T1000 (cell line): ENCODE measurements around the gene RNU2-63P.
"Not testable (repeated sequence)": the region's sequence is repeated elsewhere in the genome, so short reads cannot be mapped to it uniquely, and the experiment has no call there.

Source experiments
- DNase-seq: peaks from one replicate; lab custom pipeline; 2025; ENCODE audit warnings: mixed read lengths; lab: John Stamatoyannopoulos, UW

RNU2-63P gene

GRCh38 chr2:88028931-88029330 lies 12.6 kb upstream of the RNU2-63P start:
- no peak for DNase-seq

GRCh38 chr2:88027697-88028389 lies 11.5 kb upstream of the RNU2-63P start:
- DNase-seq: no peak

- no peak for DNase-seq
These were observed 8.2 kb upstream of the RNU2-63P start for GRCh38 chr2:88024509-88024908.

GRCh38 chr2:88022669-88022921 lies 6.2 kb upstream of the RNU2-63P start:
- DNase-seq: no peak

- no peak for DNase-seq
These were observed 3.6 kb upstream of the RNU2-63P start for GRCh38 chr2:88019985-88020384.

GRCh38 chr2:88018909-88019308 lies 2.6 kb upstream of the RNU2-63P start:
- DNase-seq: no peak

GRCh38 chr2:88018077-88018805 lies 1.9 kb upstream of the RNU2-63P start:
- DNase-seq: not testable (repeated sequence)

GRCh38 chr2:88017780-88018038 lies 1.4 kb upstream of the RNU2-63P start:
- not testable (repeated sequence) for DNase-seq

GRCh38 chr2:88016960-88017779 lies 823 bp upstream of the RNU2-63P start:
- DNase-seq: no peak

- no peak for DNase-seq
These were observed 5.3 kb downstream of the RNU2-63P start for GRCh38 chr2:88011011-88011410.

- no peak for DNase-seq
These were observed 6.2 kb downstream of the RNU2-63P start for GRCh38 chr2:88010136-88010535.

GRCh38 chr2:88006912-88007439 lies 9.4 kb downstream of the RNU2-63P start:
- DNase-seq: no peak

GRCh38 chr2:88005776-88006175 lies 10.6 kb downstream of the RNU2-63P start:
- no peak for DNase-seq

GRCh38 chr2:88003074-88003755 lies 13.1 kb downstream of the RNU2-63P start:
- DNase-seq: no peak

- no peak for DNase-seq
These were observed 14.0 kb downstream of the RNU2-63P start for GRCh38 chr2:88002359-88002707.

- DNase-seq: not testable (repeated sequence)
These were observed 15.9 kb downstream of the RNU2-63P start for GRCh38 chr2:88000474-88000873.

- DNase-seq: no peak
These were observed 19.8 kb downstream of the RNU2-63P start for GRCh38 chr2:87996570-87996969.

GRCh38 chr2:87995756-87996155 lies 20.6 kb downstream of the RNU2-63P start:
- no peak for DNase-seq

- DNase-seq: not testable (repeated sequence)
These were observed 22.0 kb downstream of the RNU2-63P start for GRCh38 chr2:87994304-87994850.

GRCh38 chr2:87992569-87992968 lies 23.8 kb downstream of the RNU2-63P start:
- DNase-seq: not testable (repeated sequence)

- not testable (repeated sequence) for DNase-seq
These were observed 28.9 kb downstream of the RNU2-63P start for GRCh38 chr2:87987473-87987872.

- not testable (repeated sequence) for DNase-seq
These were observed 30.4 kb downstream of the RNU2-63P start for GRCh38 chr2:87985902-87986301.
